ENCODE measurements around the gene RABGAP1L.
"Not testable (repeated sequence)": the region's sequence is repeated elsewhere in the genome, so short reads cannot be mapped to it uniquely, and the experiment has no call there.

The RABGAP1L gene

DNA sequence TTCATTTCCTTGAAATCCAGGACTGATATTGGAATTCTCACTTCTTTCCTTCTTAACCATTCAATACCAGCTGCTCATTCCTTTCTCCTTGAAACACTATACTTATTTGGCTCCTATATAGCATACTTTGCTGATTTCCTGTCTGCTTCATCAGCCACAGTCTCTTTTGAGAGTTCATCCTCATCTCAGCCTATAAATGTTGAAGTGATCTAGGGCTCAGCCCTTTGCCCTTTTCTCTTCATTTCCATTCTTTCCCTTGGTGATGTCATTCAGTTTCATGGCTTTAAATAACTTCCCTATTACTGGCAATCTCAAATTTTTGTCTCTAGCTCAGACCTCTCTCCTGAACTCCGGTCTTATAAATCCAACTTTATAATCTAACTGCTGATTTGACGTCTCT, 24.1 kb upstream of the RABGAP1L start:
- no peaks in the 10 kb centered on the region for H3K27me3 ChIP-seq (ENCODE audit: insufficient read depth, low read length)
- peaks cover 7% of the 10 kb centered on the region for H3K4me1 ChIP-seq (ENCODE audit: insufficient read depth, low read length)
- no peaks in the 10 kb centered on the region for H3K9me3 ChIP-seq (ENCODE audit: low read length)
- H3K36me3 ChIP-seq (ENCODE audit: insufficient read depth, low read length) = no peaks in the 10 kb centered on the region
- H2AFZ ChIP-seq (ENCODE audit: low read depth, low read length) = no peak overlapping the region
- no peak overlapping the region for H3K4me3 ChIP-seq (ENCODE audit: low read length)

DNA sequence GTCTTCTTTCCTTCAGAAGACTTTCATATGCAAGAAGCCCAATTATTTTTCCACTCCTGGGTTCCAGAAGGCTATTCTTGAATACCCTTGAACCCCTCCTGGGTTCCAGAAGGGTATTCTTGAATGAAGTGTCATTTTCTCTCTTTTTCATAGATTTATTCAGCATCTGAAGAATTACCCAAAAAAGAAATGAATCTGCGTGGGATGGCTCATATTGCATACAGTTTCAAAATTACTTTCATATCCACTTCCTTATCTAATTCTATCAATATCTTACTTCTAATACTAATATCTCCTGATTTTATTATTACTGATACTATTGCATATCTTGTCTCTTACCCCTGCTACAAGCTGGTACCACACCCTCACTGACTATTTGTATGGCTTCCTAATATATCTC, 22.6 kb upstream of the RABGAP1L start:
- no peak overlapping the region for H3K4me3 ChIP-seq (ENCODE audit: low read length)
- H3K27me3 ChIP-seq (ENCODE audit: insufficient read depth, low read length) = no peaks in the 10 kb centered on the region
- H3K9me3 ChIP-seq (ENCODE audit: low read length) = no peaks in the 10 kb centered on the region
- H3K36me3 ChIP-seq (ENCODE audit: insufficient read depth, low read length) = no peaks in the 10 kb centered on the region
- H3K4me1 ChIP-seq (ENCODE audit: insufficient read depth, low read length) = peaks cover 7% of the 10 kb centered on the region
- H2AFZ ChIP-seq (ENCODE audit: low read depth, low read length) = no peak overlapping the region

DNA sequence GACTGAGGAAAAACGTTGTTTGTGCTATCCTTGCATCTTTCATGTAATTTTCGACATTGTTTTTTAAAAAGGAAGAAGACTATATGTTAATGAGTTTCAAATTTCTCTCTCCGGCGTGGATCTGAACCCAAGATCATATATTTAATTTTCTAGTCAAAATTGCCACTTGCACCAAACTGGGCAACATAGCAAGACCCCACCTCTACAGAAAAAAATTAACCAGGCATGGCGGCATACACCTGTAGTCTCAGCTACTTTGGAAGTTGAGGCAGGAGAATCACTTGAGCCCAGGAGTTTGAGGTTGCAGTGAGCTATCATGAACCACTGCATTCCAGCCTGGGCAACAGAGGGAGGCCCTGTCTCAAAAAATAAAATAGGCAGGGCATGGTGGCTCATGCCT, 16.5 kb upstream of the RABGAP1L start:
- no peak overlapping the region for H3K4me3 ChIP-seq (ENCODE audit: low read length)
- no peaks in the 10 kb centered on the region for H3K27me3 ChIP-seq (ENCODE audit: insufficient read depth, low read length)
- no peaks in the 10 kb centered on the region for H3K36me3 ChIP-seq (ENCODE audit: insufficient read depth, low read length)
- no peaks in the 10 kb centered on the region for H3K9me3 ChIP-seq (ENCODE audit: low read length)
- H2AFZ ChIP-seq (ENCODE audit: low read depth, low read length) = no peak overlapping the region
- no peaks in the 10 kb centered on the region for H3K4me1 ChIP-seq (ENCODE audit: insufficient read depth, low read length)

DNA sequence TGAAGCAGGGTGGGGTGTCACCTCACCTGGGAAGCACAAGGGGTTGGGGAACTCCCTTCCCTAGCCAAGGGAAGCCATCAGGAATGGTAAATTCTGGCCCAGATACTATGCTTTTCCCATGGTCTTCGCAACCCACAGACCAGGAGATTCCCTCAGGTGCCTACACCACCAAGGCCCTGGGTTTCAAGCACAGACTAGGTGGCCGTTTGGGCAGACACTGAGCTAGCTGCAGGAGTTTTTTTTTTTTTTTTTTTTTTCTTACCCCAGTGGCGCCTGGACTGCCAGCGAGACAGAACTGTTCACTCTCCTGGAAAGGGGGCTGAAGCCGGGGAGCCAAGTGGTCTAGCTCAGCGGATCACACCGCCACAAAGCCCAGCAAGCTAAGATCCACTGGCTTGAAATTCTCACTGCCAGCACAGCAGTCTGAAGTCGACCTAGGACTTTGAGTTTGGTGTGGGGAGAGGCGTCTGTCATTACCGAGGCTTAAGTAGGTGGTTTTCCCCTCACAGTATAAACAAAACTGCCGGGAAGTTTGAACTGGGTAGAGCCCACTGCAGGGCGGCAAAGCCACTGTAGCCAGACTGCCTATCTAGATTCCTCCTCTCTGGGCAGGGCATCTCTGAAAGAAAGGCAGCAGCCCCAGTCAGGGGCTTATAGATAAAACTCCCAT, 15.5 kb upstream of the RABGAP1L start:
- H2AFZ ChIP-seq (ENCODE audit: low read depth, low read length); H3K9me3 ChIP-seq (ENCODE audit: low read length); H3K4me1 ChIP-seq (ENCODE audit: insufficient read depth, low read length); H3K36me3 ChIP-seq (ENCODE audit: insufficient read depth, low read length); H3K4me3 ChIP-seq (ENCODE audit: low read length); H3K27me3 ChIP-seq (ENCODE audit: insufficient read depth, low read length): not testable (repeated sequence)

DNA sequence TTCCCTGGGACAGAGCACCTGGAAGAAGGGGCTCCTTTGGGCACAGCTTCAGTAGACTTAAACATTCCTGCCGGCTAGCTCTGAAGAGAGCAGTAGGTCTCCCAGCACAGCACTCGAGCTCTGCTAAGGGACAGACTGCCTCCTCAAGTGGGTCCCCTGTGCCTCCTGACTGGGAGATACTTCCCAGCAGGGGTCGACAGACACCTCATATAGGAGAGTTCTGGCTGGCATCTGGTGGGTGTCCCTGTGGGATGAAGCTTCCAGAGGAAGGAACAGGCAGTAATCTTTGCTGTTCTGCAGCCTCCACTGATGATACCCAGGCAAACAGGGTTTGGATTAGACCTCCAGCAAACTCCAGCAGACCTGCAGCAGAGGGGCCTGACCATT, 14.9 kb upstream of the RABGAP1L start:
- H2AFZ ChIP-seq (ENCODE audit: low read depth, low read length); H3K9me3 ChIP-seq (ENCODE audit: low read length); H3K4me3 ChIP-seq (ENCODE audit: low read length); H3K27me3 ChIP-seq (ENCODE audit: insufficient read depth, low read length); H3K4me1 ChIP-seq (ENCODE audit: insufficient read depth, low read length); H3K36me3 ChIP-seq (ENCODE audit: insufficient read depth, low read length): not testable (repeated sequence)

DNA sequence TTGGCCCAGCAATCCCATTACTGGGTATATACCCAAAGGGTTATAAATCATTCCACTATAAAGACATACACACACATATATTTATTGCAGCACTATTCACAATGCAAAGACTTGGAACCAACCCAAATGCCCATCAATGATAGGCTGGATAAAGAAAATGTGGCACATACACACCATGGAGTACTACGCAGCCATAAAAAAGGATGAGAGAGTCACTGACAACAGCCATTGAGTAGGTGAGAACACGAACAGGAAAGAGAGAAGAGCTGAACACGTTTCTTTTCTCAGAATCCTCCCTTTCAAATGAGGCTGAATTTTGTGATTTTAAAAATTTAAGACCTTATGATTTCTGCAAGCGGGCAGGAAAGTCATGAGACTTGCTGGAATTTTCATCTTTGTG, 10.1 kb upstream of the RABGAP1L start:
- Histone ChIP-seq H3K36me3 (ENCODE audit: insufficient read depth, low read length) (no peaks in the 10 kb centered on the region), H2AFZ (ENCODE audit: low read depth, low read length) (no peak overlapping the region), H3K4me3 (ENCODE audit: low read length) (no peak overlapping the region), H3K9me3 (ENCODE audit: low read length) (no peaks in the 10 kb centered on the region), H3K4me1 (ENCODE audit: insufficient read depth, low read length) (no peaks in the 10 kb centered on the region), H3K27me3 (ENCODE audit: insufficient read depth, low read length) (no peaks in the 10 kb centered on the region)

DNA sequence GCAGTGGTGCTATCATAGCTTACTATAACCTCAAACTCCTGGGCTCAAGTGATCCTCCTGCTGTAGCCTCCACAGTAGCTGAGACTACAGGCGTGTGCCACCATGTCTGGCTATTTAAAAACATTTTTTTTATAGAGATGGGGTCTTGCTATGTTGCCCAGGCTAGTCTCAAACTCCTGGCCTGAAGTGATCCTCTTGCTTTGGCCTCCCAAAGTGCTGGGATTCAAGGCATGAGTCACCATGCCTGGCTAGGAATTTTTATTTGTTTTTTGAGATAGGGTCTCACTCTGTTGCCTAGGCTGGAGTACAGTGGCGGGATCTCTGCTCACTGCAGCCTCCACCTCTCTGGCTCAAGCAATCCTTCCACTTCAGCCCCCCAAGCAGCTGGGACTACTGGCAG, 8.8 kb upstream of the RABGAP1L start:
- Histone ChIP-seq H3K4me1 (ENCODE audit: insufficient read depth, low read length) (no peaks in the 10 kb centered on the region), H3K36me3 (ENCODE audit: insufficient read depth, low read length) (no peaks in the 10 kb centered on the region), H3K27me3 (ENCODE audit: insufficient read depth, low read length) (no peaks in the 10 kb centered on the region), H3K4me3 (ENCODE audit: low read length) (no peak overlapping the region), H3K9me3 (ENCODE audit: low read length) (no peaks in the 10 kb centered on the region), H2AFZ (ENCODE audit: low read depth, low read length) (no peak overlapping the region)

DNA sequence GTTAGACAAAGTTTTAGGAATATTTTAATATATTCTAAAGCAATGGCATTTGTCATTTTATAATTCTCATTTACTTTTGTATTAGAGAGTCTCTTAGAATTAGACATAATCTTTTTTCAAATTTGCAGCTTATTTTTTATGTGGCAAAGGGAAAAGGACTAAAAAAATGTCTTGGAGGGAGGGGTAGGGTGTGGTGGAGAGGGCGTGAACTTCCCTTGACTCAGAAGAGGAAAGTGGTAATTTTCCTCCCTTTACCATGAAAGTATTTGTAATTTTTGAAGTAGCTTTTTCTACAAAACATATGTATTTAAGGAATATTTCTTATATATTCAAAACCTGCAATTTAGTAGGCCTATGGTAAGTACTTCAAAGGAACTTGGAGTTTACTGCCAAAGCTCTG, 6.9 kb upstream of the RABGAP1L start:
- no peaks in the 10 kb centered on the region for H3K27me3 ChIP-seq (ENCODE audit: insufficient read depth, low read length)
- peaks cover 2% of the 10 kb centered on the region for H3K4me1 ChIP-seq (ENCODE audit: insufficient read depth, low read length)
- no peaks in the 10 kb centered on the region for H3K9me3 ChIP-seq (ENCODE audit: low read length)
- H3K36me3 ChIP-seq (ENCODE audit: insufficient read depth, low read length) = no peaks in the 10 kb centered on the region
- no peak overlapping the region for H2AFZ ChIP-seq (ENCODE audit: low read depth, low read length)
- H3K4me3 ChIP-seq (ENCODE audit: low read length) = no peak overlapping the region

DNA sequence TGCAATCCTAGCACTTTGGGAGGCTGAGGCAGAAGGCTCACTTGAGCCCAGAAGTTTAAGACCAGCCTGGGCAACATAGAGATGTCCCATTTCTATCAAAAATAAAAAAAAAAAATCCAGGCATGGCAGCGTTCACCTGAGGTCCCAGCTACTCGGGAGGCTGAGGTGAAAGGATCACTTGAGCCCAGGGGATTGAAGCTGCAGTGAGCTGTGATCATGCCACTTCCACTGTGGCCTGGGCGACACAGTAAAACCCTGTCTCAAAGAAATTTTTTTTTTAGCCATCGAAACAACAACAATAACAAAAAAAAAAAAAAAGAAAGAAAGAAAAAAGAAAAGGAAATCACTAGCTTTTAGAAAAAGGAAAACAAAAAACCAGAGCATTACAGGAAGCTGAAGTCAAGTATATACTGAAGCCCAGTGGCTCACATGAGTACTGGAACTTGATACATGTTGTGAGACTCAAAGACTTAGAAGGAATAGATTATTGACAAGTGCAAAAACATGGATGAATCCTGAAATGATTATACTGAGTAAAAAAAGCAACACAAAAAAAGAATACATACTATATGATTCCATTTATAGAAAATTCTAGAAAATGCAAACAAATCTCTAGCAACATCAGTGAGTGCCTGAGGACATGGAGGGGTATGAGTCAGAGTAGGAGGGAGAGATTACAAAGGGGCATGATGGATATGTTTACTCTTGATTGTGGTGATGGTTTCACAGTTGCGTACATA, 6.1 kb upstream of the RABGAP1L start:
- Histone ChIP-seq H2AFZ (ENCODE audit: low read depth, low read length) (no peak overlapping the region), H3K36me3 (ENCODE audit: insufficient read depth, low read length) (no peaks in the 10 kb centered on the region), H3K9me3 (ENCODE audit: low read length) (no peaks in the 10 kb centered on the region), H3K27me3 (ENCODE audit: insufficient read depth, low read length) (no peaks in the 10 kb centered on the region), H3K4me3 (ENCODE audit: low read length) (no peak overlapping the region), H3K4me1 (ENCODE audit: insufficient read depth, low read length) (peaks cover 6% of the 10 kb centered on the region)

DNA sequence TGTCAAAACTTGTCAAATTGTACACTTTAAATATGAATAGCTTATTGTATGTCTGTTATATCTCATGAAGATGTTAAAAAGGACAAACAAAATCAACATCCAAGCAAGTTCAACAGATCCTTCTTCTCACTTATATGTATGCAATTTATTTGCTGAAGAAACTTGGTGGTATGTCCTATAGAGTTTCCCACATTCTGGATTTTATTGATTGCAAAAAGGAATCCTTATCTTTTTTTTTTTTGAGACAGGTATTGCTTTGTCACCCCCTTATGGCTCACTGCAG, 5.6 kb upstream of the RABGAP1L start:
- Histone ChIP-seq H3K9me3 (ENCODE audit: low read length) (no peaks in the 10 kb centered on the region), H3K4me3 (ENCODE audit: low read length) (no peak overlapping the region), H2AFZ (ENCODE audit: low read depth, low read length) (no peak overlapping the region), H3K36me3 (ENCODE audit: insufficient read depth, low read length) (no peaks in the 10 kb centered on the region), H3K4me1 (ENCODE audit: insufficient read depth, low read length) (peaks cover 11% of the 10 kb centered on the region), H3K27me3 (ENCODE audit: insufficient read depth, low read length) (no peaks in the 10 kb centered on the region)

DNA sequence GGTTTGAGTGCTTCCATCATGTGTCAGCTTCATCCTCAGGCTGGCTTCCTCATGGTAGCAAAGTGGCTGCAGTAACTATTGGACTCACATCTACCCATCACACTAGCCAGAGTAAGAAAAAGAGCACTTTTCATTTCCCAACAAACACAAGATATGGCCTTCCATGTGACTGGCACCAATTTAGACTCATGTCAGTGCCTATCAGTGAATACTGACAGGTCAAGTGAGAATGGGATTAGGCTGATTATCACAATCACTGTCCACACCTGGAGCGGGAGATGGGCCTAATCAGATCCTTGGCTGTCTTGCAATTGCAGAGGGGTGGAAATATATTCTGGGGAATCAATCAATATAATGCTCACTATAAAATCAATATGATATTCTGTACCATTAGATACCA, 2.9 kb upstream of the RABGAP1L start:
- no peaks in the 10 kb centered on the region for H3K36me3 ChIP-seq (ENCODE audit: insufficient read depth, low read length)
- H3K27me3 ChIP-seq (ENCODE audit: insufficient read depth, low read length) = no peaks in the 10 kb centered on the region
- peaks cover 16% of the 10 kb centered on the region for H3K4me1 ChIP-seq (ENCODE audit: insufficient read depth, low read length)
- no peak overlapping the region for H3K4me3 ChIP-seq (ENCODE audit: low read length)
- no peak overlapping the region for H2AFZ ChIP-seq (ENCODE audit: low read depth, low read length)
- no peaks in the 10 kb centered on the region for H3K9me3 ChIP-seq (ENCODE audit: low read length)

DNA sequence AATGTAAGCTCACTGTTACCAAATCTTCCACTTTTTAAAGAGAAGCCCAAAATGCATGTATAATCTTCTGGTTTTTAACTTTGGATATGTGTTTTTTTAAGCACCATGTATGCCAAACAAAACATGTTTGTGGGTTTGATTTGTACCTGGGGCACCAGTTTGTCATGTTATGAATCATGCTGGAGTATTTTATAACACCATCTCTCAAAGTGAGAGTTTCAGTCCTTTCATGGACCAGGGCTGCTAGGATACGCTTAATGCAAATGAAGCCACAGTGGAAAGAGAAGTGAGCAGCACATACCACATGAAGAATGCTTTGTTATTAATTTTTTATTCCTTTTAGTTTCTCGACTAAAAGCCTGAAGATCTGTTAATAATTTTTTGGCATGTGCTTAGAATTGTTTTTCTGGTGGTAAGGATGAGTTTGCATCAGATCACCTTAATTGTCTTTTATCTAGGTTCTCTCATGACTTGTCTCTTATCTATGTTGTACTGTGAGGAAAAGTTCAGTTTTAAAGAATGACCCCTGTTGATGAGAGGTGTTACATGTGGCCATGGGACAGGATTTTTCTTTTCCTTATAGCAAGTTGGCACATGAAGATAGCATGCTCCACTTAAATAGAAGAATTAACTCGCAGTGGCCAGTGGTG, 2.0 kb upstream of the RABGAP1L start:
- H2AFZ ChIP-seq (ENCODE audit: low read depth, low read length) = no peak overlapping the region
- H3K4me3 ChIP-seq (ENCODE audit: low read length) = no peak overlapping the region
- no peaks in the 10 kb centered on the region for H3K9me3 ChIP-seq (ENCODE audit: low read length)
- H3K27me3 ChIP-seq (ENCODE audit: insufficient read depth, low read length) = no peaks in the 10 kb centered on the region
- H3K4me1 ChIP-seq (ENCODE audit: insufficient read depth, low read length) = peaks cover 16% of the 10 kb centered on the region
- no peaks in the 10 kb centered on the region for H3K36me3 ChIP-seq (ENCODE audit: insufficient read depth, low read length)

DNA sequence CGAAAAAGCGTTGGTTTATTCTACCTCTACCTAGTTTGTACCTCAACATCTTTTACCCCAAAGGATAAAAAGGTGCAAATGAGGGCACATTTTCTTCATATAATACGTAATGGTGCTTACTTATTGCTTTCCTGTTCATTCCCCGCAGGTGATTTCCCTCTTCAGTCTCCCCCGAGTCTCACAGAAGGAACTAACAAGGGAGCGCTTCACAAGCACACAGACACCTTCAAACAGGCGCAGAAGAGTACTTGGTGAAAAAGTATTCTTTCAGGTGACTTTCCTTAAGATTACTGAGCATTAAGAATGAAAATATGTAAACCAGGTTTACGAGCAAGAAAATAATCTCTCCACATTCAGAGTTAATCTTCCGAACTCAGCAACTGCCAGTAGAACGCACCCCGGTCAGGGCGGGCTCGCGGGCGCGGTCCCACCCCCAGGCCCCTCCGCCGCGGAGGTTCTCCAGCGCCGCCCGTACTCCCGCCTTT, 511 bp upstream of the RABGAP1L start:
- H3K4me3 ChIP-seq (ENCODE audit: low read length) = peak overlapping the region; percentile 58
- peak overlapping the region; percentile 99 for H2AFZ ChIP-seq (ENCODE audit: low read depth, low read length)
- peaks cover 16% of the 10 kb centered on the region for H3K4me1 ChIP-seq (ENCODE audit: insufficient read depth, low read length)
- no peaks in the 10 kb centered on the region for H3K9me3 ChIP-seq (ENCODE audit: low read length)
- no peaks in the 10 kb centered on the region for H3K27me3 ChIP-seq (ENCODE audit: insufficient read depth, low read length)
- H3K36me3 ChIP-seq (ENCODE audit: insufficient read depth, low read length) = no peaks in the 10 kb centered on the region

All from neuron (in vitro differentiated cells).